GM13977 (cell line): ENCODE results near the gene AKR1E2.
A peak's percentile ranks its signal among the peaks of the same experiment; 100 is the strongest.

Experiments used
- DNase-seq: peaks from one replicate; pipeline ENCODE4 v3.0.0; 2012; ENCODE audit warnings: low spot score
- in situ Hi-C: fragments of 300-500 bp; cut with MboI; formaldehyde crosslinking; loops from one replicate; pipeline ENCODE4 v1.12.0; 2022; ENCODE audit warnings: low sequenced_read_pairs, low pct_unique_long_range_greater_than_20kb, mixed read lengths, inconsistent platforms; ENCODE audit not compliant: unreplicated experiment
- TF ChIP-seq, protein P1 (sequence below): IDR thresholded peaks from 2 replicates; pipeline ENCODE4 v1.5.1; 2012; ENCODE audit warnings: mild to moderate bottlenecking, control low read depth; ENCODE audit not compliant: insufficient read depth; ENCODE audit errors: extremely low read depth, missing control alignments

Gene AKR1E2

DNA sequence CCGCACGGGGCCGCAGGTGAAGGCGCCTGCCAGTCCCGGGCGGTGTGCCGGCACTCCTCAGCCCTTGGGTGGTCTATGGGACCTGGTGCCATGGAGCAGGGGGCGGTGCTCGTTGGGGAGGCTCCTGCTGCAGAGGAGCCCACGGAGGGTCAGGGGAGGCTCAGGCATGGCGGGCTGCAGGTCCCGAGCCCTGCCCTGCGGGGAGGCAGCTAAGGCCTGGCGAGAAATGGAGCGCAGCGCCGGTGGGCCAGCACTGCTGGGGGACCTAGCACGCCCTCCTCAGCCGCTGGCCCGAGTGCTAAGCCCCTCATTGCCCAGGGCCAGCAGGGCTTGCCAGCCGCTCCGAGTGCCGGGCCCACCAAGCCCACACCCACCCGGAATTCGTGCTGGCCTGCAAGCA is 18.9 kb downstream of the AKR1E2 start:
- TF ChIP-seq, protein P1, sequence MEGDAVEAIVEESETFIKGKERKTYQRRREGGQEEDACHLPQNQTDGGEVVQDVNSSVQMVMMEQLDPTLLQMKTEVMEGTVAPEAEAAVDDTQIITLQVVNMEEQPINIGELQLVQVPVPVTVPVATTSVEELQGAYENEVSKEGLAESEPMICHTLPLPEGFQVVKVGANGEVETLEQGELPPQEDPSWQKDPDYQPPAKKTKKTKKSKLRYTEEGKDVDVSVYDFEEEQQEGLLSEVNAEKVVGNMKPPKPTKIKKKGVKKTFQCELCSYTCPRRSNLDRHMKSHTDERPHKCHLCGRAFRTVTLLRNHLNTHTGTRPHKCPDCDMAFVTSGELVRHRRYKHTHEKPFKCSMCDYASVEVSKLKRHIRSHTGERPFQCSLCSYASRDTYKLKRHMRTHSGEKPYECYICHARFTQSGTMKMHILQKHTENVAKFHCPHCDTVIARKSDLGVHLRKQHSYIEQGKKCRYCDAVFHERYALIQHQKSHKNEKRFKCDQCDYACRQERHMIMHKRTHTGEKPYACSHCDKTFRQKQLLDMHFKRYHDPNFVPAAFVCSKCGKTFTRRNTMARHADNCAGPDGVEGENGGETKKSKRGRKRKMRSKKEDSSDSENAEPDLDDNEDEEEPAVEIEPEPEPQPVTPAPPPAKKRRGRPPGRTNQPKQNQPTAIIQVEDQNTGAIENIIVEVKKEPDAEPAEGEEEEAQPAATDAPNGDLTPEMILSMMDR = no peak
- no peak for DNase-seq
- in situ Hi-C loops = loop anchor here (25.0 kb wide), 1 partner anchor 542 kb away; no protein-coding TSS in a partner anchor

DNA sequence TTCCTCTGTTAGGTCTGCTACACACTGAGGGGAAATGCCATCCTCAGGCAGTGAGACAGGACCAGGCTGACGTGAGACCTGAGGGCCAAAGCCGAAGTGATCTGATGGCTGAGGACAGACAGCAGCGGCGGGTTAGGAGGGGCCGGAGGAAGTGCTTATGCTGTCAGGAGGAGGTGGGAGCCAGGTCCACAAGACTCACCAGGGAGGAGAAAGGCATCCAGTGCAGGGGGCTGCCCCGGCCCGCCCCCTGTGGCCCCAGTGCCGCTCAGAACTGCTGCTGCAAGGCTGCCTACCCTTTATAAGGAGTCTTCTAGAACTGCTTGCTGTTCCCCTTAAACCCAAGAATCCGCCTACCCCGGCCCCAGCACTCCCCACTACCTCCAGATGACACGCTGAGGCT is 19.8 kb downstream of the AKR1E2 start:
- in situ Hi-C loops = loop anchor here (25.0 kb wide), 1 partner anchor 542 kb away; no protein-coding TSS in a partner anchor
- no peak for DNase-seq
- TF ChIP-seq, protein P1 = no peak

DNA sequence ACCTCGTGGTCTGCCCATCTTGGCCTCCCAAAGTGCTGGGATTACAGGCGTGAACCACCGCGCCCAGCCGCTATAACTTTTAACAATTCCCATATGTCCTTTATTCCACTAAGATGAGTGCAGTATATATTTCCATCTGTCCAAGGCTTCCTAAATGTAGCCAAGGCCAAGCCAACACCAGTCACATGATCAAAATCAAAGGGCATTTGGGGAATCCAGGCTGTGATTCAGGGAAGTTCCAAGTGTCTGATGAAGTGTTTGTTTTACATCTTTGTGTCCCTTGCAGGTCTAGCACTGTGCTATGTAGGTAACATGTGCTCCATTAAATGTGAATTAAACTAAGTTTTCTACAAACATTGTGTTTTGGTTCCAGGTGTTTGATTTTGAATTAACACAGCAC is 20.8 kb downstream of the AKR1E2 start:
- in situ Hi-C loops = loop anchor here (25.0 kb wide), 1 partner anchor 541 kb away; no protein-coding TSS in a partner anchor
- TF ChIP-seq, protein P1 = no peak
- DNase-seq = no peak

DNA sequence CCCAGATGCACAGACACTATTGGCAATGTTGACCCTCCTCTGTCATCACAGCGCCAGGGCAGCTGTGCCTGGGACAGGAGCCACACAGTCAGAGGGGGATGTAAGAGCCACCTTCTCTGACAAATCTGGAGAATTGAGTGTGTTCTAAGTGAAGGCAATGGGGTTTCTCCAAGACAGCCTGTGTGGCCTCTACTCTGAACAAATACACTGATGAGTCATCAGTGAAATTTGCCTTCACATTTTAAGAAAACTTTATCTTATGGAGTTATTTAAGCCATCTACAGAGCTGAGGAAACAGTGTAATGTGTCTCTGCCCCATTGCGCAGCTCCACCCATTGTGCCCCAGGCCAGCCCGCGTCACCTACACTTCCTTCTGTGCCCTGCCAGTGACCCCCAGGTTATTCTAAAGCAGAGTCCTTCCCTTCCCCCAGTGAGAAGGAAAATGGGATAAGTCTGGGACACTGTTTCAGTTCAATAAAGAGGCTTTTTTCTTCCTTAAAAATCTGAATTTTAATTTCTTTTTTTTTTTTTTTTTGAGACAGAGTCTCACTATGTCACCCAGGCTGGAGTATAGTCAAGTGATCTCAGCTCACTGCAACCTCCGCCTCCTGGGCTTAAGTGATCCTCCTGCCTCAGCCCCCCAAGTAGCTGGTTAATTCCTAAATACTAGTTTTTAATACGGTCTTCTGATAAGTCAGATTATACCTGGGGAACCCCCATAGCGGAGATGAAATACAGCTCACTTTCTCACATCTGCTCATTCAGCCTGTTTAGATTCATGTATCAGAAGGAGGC is 21.8 kb downstream of the AKR1E2 start:
- in situ Hi-C loops = loop anchor here (25.0 kb wide), 1 partner anchor 540 kb away; no protein-coding TSS in a partner anchor
- TF ChIP-seq, protein P1 = no peak
- peak; percentile 14 for DNase-seq

DNA sequence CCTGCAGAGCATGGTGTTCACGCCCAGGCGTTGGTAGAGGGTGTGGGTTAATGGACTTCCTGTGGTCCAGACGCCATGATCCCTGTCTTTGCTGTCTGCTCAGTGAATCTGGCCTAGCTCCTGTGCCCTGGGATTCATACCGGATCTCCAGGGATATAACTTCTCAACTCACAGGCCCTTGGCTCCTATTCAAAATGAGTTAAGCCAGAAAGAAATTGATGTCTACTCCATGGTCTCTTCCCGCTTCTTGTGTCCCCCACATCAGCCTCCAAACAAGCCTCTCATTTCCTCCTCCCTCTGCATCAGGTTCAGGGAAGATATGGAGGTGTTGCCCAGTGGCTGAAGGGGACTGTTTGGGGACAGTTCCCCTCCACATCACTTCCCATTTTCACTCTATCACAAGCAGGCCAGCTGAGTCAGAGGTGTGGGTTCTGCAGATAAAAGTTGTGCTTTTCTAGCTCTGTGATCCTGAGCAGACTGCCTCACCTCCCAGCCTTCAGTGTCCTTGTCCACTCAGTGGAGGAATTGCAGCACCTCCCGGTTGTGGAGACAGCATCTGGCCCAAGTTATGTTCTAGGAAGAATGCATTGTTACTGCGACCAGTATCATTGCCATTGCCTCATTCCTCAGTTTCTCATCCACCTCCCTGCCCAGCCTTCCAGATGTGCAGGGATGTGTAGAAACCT is 22.5 kb downstream of the AKR1E2 start:
- peak; percentile 14 for DNase-seq
- in situ Hi-C loops = loop anchor here (25.0 kb wide), 1 partner anchor 539 kb away; no protein-coding TSS in a partner anchor
- TF ChIP-seq, protein P1 = no peak

DNA sequence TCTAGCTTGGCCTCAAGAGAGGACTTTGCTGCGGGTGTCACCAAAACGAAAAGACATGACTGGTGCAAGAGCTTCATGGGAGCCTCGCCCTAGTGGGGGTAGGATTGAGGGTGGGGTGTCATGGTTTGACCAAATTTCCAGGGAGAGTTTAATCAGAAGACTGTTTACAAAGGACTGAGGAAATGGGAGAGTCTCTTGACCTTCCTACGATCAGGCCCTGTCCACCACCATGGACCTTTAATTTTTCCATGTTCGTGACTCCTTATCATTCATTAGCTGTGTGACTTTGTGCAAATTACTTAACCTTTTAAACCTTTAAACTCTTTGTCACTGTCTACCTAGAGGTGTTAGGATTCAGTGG is 23.0 kb downstream of the AKR1E2 start:
- no peak for DNase-seq
- TF ChIP-seq, protein P1 = no peak
- in situ Hi-C loops = loop anchor here (25.0 kb wide), 1 partner anchor 538 kb away; no protein-coding TSS in a partner anchor
